Calu3 (cell line): Measurements from ENCODE around the gene TMEM128. TPM values are rescaled to one million over a fixed set of nuclear protein-coding genes. Genes with fewer than 3 reads are reported as not detected.
"Not testable (repeated sequence)": the region's sequence is repeated elsewhere in the genome, so short reads cannot be mapped to it uniquely, and the experiment has no call there.

Experiments
- BruUV-seq: library from RNA; stranded (reverse); fragments of 400-500 nt; replicated peaks from 2 replicates; lab custom pipeline; 2021; lab: Mats Ljungman, UMichigan
- CTCF ChIA-PET: fragments of 300-600 bp; sonication (Branson Sonifier 250); formaldehyde crosslinking; loops from one replicate; lab custom pipeline; 2022; ENCODE audit warnings: antibody characterized with exemption; lab: Charles Lee
- DNase-seq: peaks from one replicate; pipeline ENCODE4 v3.0.0; 2022
- H3K27ac Mint-ChIP-seq: one replicate; pipeline ENCODE4 v1.8.0; 2022; ENCODE audit warnings: mixed read lengths; ENCODE audit not compliant: unreplicated experiment
- H3K27me3 Mint-ChIP-seq: one replicate; pipeline ENCODE4 v1.8.0; 2022; ENCODE audit warnings: mixed read lengths; ENCODE audit not compliant: unreplicated experiment
- H3K36me3 Mint-ChIP-seq: one replicate; pipeline ENCODE4 v1.8.0; 2022; ENCODE audit warnings: mild to moderate bottlenecking, moderate library complexity, mixed read lengths; ENCODE audit not compliant: insufficient read depth, unreplicated experiment
- H3K4me1 Mint-ChIP-seq: one replicate; pipeline ENCODE4 v1.8.0; 2022; ENCODE audit warnings: mild to moderate bottlenecking, low read depth, mixed read lengths; ENCODE audit not compliant: unreplicated experiment
- H3K4me3 Mint-ChIP-seq: one replicate; pipeline ENCODE4 v1.8.0; 2022; ENCODE audit warnings: mild to moderate bottlenecking, low read depth, moderate library complexity, mixed read lengths; ENCODE audit not compliant: unreplicated experiment
- H3K9me3 Mint-ChIP-seq: one replicate; pipeline ENCODE4 v1.8.0; 2022; ENCODE audit warnings: low read depth, mixed read lengths; ENCODE audit not compliant: unreplicated experiment
- intact Hi-C: fragments of 100-400 bp; cut with micrococcal nuclease; formaldehyde crosslinking; loops from one replicate; pipeline ENCODE4 v1.10.0; 2022; ENCODE audit not compliant: unreplicated experiment
- total RNA-seq: library from RNA; stranded (reverse); gene quantifications from 2 replicates; pipeline ENCODE4 v1.2.3, GENCODE V29; 2022
- TF ChIP-seq, protein P1 (sequence below): fragments of 200-600 bp; IDR thresholded peaks from one replicate; pipeline ENCODE4 v1.8.0; 2022; ENCODE audit warnings: antibody characterized with exemption; ENCODE audit not compliant: unreplicated experiment

TMEM128 gene
- total RNA-seq, 1 experiment from 2014 or later, result 15.1 TPM

DNA sequence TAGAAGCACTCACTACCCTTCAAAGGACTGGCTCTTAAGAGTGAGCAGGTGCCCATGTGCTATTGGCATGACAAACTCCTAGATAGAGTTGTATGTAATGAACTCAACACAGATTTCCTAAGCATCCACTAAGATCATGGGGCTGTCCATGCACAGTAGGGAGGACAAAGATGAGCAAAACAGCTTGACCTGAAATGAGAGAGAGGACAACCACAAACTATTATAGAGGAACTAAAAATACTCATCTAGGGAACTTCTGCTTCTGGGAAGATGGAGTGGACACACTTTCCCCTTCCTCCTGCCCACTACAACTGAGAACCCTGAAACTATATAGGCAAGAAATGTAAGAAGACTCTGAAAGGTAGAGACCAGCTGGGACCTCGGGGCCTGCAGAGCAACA, 20.8 kb upstream of the TMEM128 start:
- H3K9me3 Mint-ChIP-seq, result no peaks in the 10 kb centered on the region
- H3K36me3 Mint-ChIP-seq, result no peaks in the 10 kb centered on the region
- TF ChIP-seq, protein P1, sequence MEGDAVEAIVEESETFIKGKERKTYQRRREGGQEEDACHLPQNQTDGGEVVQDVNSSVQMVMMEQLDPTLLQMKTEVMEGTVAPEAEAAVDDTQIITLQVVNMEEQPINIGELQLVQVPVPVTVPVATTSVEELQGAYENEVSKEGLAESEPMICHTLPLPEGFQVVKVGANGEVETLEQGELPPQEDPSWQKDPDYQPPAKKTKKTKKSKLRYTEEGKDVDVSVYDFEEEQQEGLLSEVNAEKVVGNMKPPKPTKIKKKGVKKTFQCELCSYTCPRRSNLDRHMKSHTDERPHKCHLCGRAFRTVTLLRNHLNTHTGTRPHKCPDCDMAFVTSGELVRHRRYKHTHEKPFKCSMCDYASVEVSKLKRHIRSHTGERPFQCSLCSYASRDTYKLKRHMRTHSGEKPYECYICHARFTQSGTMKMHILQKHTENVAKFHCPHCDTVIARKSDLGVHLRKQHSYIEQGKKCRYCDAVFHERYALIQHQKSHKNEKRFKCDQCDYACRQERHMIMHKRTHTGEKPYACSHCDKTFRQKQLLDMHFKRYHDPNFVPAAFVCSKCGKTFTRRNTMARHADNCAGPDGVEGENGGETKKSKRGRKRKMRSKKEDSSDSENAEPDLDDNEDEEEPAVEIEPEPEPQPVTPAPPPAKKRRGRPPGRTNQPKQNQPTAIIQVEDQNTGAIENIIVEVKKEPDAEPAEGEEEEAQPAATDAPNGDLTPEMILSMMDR, result no peak
- CTCF ChIA-PET, result no interaction called here
- no peak for DNase-seq
- no TSS peak for BruUV-seq
- no peak overlapping the region for H3K27ac Mint-ChIP-seq
- no peak overlapping the region for H3K4me3 Mint-ChIP-seq
- no peaks in the 10 kb centered on the region for H3K27me3 Mint-ChIP-seq
- H3K4me1 Mint-ChIP-seq, result no peaks in the 10 kb centered on the region
- intact Hi-C loops, result no loop called here

DNA sequence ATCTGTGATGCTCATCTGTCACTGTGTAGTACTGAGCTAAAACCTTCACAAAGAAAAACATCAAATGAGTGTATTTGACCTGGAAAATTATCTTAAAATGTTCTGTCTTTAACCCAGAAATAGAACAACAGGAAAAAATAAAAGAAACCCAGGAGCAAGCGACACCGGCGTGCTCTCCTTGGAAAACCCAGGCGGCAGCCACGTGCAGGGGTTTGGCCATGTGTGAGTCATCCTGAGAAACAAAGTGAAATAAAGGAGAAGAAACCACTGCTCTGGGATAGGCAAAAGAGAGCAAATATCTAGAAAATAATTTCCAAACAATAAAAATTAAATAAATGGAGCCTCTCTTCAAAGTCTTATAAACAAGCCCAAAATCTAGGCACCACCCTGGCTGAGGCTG, 20.0 kb upstream of the TMEM128 start:
- no TSS peak for BruUV-seq
- Mint-ChIP-seq H3K27ac (no peak overlapping the region), H3K4me1 (no peaks in the 10 kb centered on the region), H3K27me3 (no peaks in the 10 kb centered on the region), H3K36me3 (no peaks in the 10 kb centered on the region), H3K9me3 (no peaks in the 10 kb centered on the region), H3K4me3 (no peak overlapping the region)
- intact Hi-C loops, result no loop called here
- CTCF ChIA-PET, result no interaction called here
- DNase-seq, result no peak
- TF ChIP-seq, protein P1, result no peak

DNA sequence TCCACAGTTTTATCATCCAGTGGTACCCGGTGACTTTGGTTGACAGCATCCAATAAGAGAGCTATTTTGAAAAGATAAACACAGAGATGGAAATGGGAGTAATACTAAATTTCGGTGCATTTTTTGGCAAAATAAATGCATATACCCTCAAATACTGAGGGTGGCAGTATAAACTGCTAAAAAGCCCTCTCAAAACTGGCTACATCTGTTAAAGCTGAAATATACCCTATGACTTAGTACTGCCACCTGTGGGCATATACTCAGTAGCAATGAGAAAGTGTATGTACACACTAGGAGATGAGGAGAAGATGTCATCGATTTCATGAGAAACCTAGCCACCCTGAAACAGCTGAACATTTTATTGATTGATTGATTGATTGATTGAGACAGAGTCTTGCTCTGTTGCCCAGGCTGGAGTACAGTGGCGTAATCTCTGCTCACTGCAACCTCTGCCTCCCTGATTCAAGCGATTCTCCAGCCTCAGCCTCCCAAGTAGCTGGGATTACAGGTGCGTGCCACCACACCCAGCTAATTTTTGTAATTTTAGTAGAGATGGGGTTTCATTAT, 12.2 kb upstream of the TMEM128 start:
- H3K27me3 Mint-ChIP-seq, result peaks cover 6% of the 10 kb centered on the region
- TF ChIP-seq, protein P1, result no peak
- intact Hi-C loops, result no loop called here
- no peak overlapping the region for H3K4me3 Mint-ChIP-seq
- no peak for DNase-seq
- CTCF ChIA-PET, result interaction anchor here (1.0 to 1.2 kb wide), 2 partner anchors 13 to 165 kb away, joined by 4 read pairs; partner anchors contain the start of gene TMEM128
- no peak overlapping the region for H3K27ac Mint-ChIP-seq
- no peaks in the 10 kb centered on the region for H3K9me3 Mint-ChIP-seq
- no peaks in the 10 kb centered on the region for H3K36me3 Mint-ChIP-seq
- no TSS peak for BruUV-seq
- H3K4me1 Mint-ChIP-seq, result peaks cover 9% of the 10 kb centered on the region

DNA sequence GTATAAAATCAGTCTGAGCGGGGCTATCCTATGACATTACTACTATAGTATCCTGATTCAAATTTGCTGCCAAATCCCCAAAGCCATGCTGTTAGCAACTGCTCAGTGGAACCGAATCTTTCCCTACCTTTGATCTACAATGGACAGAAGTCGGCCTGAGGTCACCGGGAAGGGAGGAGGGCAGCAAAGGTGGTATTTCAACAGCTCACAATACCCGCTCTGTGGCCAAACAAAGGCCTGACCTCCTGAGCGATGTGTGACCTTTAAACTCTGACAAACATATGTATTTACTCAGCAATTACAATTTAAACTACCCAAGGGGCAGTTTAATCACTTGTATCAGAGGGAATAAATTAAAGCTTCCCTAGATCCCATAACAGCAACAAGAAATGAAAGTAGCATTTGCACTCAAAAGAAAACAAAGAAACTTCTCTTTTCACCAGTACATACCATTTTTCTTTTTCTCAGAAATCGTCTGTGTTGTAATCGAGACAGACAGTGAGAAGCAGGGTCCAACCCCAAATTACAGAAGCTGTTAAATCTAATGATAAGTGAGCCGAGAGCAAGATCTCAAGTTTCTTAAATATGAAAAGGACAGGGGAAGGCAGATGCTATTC, 11.6 kb upstream of the TMEM128 start:
- BruUV-seq, result no TSS peak
- Mint-ChIP-seq H3K4me1 (peaks cover 9% of the 10 kb centered on the region), H3K27me3 (peaks cover 12% of the 10 kb centered on the region), H3K27ac (no peak overlapping the region), H3K4me3 (no peak overlapping the region), H3K9me3 (no peaks in the 10 kb centered on the region), H3K36me3 (no peaks in the 10 kb centered on the region)
- CTCF ChIA-PET, result interaction anchor here (1.0 to 1.2 kb wide), 2 partner anchors 12 to 166 kb away, joined by 4 read pairs; partner anchors contain the start of gene TMEM128
- intact Hi-C loops, result no loop called here
- TF ChIP-seq, protein P1, result no peak
- no peak for DNase-seq

DNA sequence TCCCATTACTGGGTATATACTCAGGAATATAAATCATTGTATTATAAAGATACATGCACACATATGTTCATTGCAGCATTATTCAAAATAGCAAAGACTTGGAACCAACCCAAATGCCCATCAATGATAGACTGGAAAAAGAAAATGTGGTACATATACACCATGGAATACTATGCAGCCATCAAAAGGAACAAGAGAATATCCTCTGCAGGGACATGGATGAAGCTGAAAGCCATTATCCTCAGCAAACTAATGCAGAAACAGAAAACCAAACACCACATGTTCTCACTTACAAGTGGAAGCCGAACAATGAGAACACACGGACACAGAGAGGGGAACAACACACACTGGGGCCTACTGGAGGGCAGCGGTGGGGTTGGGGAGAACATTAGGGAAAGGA, 9.7 kb upstream of the TMEM128 start:
- DNase-seq, H3K27ac Mint-ChIP-seq, BruUV-seq, CTCF ChIA-PET, H3K36me3 Mint-ChIP-seq, intact Hi-C loops, H3K9me3 Mint-ChIP-seq, H3K4me3 Mint-ChIP-seq, H3K4me1 Mint-ChIP-seq: not testable (repeated sequence)
- peaks cover 21% of the 10 kb centered on the region for H3K27me3 Mint-ChIP-seq
